Measurements from ENCODE around the gene MAST4.
A peak's percentile ranks its signal among the peaks of the same experiment; 100 is the strongest.

MAST4 gene

GRCh38 chr5:66987540-66987939 lies 391.3 kb downstream of the MAST4 start:
- TF ChIP-seq CTCF (IDR thresholded peaks at IDR 0.05; ENCODE audit: insufficient read depth, low read depth, low read length, missing control alignments) = no peak
- no peak overlapping the region for H3K4me3 ChIP-seq (ENCODE audit: low read length)
- no peak for DNase-seq (ENCODE audit: low read depth)

GRCh38 chr5:66987949-66988838 lies 392.0 kb downstream of the MAST4 start:
- H3K4me3 ChIP-seq (ENCODE audit: low read length) = no peak overlapping the region
- DNase-seq (ENCODE audit: low read depth) = peak; percentile 36
- peak; percentile 77 for TF ChIP-seq CTCF (IDR thresholded peaks at IDR 0.05; ENCODE audit: insufficient read depth, low read depth, low read length, missing control alignments)

- peak; percentile 69 for DNase-seq (ENCODE audit: low read depth)
- TF ChIP-seq CTCF (IDR thresholded peaks at IDR 0.05; ENCODE audit: insufficient read depth, low read depth, low read length, missing control alignments) = no peak
- H3K4me3 ChIP-seq (ENCODE audit: low read length) = no peak overlapping the region
These were observed 393.1 kb downstream of the MAST4 start for GRCh38 chr5:66989286-66989685.

GRCh38 chr5:66989781-66990180 lies 393.6 kb downstream of the MAST4 start:
- DNase-seq (ENCODE audit: low read depth) = peak; percentile 81
- no peak for TF ChIP-seq CTCF (IDR thresholded peaks at IDR 0.05; ENCODE audit: insufficient read depth, low read depth, low read length, missing control alignments)
- H3K4me3 ChIP-seq (ENCODE audit: low read length) = no peak overlapping the region

- DNase-seq (ENCODE audit: low read depth) = peak; percentile 67
- TF ChIP-seq CTCF (IDR thresholded peaks at IDR 0.05; ENCODE audit: insufficient read depth, low read depth, low read length, missing control alignments) = no peak
- no peak overlapping the region for H3K4me3 ChIP-seq (ENCODE audit: low read length)
These were observed 395.6 kb downstream of the MAST4 start for GRCh38 chr5:66991746-66992145.

- no peak overlapping the region for H3K4me3 ChIP-seq (ENCODE audit: low read length)
- DNase-seq (ENCODE audit: low read depth) = peak; percentile 56
- TF ChIP-seq CTCF (IDR thresholded peaks at IDR 0.05; ENCODE audit: insufficient read depth, low read depth, low read length, missing control alignments) = no peak
These were observed 396.4 kb downstream of the MAST4 start for GRCh38 chr5:66992547-66992946.

GRCh38 chr5:66993448-66993847 lies 397.3 kb downstream of the MAST4 start:
- H3K4me3 ChIP-seq (ENCODE audit: low read length) = no peak overlapping the region
- peak; percentile 53 for DNase-seq (ENCODE audit: low read depth)
- no peak for TF ChIP-seq CTCF (IDR thresholded peaks at IDR 0.05; ENCODE audit: insufficient read depth, low read depth, low read length, missing control alignments)

All from epithelial cell of esophagus (primary cell).